ENCODE results near the gene XAF1.

GRCh38 chr17:6752068-6752909, 3.6 kb upstream of the XAF1 start:
- TF ChIP-seq CTCF (IDR thresholded peaks at IDR 0.05) (no peak), SREBF2 (IDR thresholded peaks at IDR 0.05) (no peak), JUNB (IDR thresholded peaks at IDR 0.05) (no peak), POLR2A (IDR thresholded peaks at IDR 0.05; ENCODE audit: low read length) (no peak), SMC3 (IDR thresholded peaks at IDR 0.05) (no peak), RAD21 (conservative IDR thresholded peaks at IDR 0.05 in 1 of 2, IDR thresholded peaks at IDR 0.05 in 1 of 2) (no peak), HOXB13 (CRISPR knock-in tag; IDR thresholded peaks at IDR 0.05; ENCODE audit: low read depth) (no peak)

Measured in A549 (cell line).